ENCODE results near the gene WRNIP1. TPM values are rescaled to one million over a fixed set of nuclear protein-coding genes. Genes with fewer than 3 reads are reported as not detected.

WRNIP1 gene
- total and polyA plus RNA-seq, 8 donors, result 29.7 to 196 (median 38.5) TPM

GRCh38 chr6:2754393-2754792 lies 10.8 kb upstream of the WRNIP1 start:
- intact Hi-C loops (cut with DNase I; ENCODE audit: low total_unique reads), result loop anchor here (10.0 kb wide), 1 partner anchor 1160 kb away; no protein-coding TSS in a partner anchor
- no peaks in the 10 kb centered on the region for H3K36me3 ChIP-seq
- no peak for TF ChIP-seq POLR2A (IDR thresholded peaks at IDR 0.05)
- TF ChIP-seq CTCF (IDR thresholded peaks at IDR 0.05), result no peak
- no peak for TF ChIP-seq EP300 (IDR thresholded peaks at IDR 0.05)
- TF ChIP-seq POLR2AphosphoS5 (IDR thresholded peaks at IDR 0.05), result no peak
- H3K4me1 ChIP-seq, result peaks cover 0 to 28% (median 3%) of the 10 kb centered on the region in 4 donors
- no peak overlapping the region for H3K27ac ChIP-seq
- 58 to 83% (median 59%) methylated on average over 3 of the region's 3 CpGs for WGBS, 5 donors
- DNase-seq, result no peak
- H3K4me3 ChIP-seq, result no peak overlapping the region
- no peaks in the 10 kb centered on the region for H3K9me3 ChIP-seq
- H3K27me3 ChIP-seq, result no peaks in the 10 kb centered on the region

GRCh38 chr6:2754911-2755310 lies 10.3 kb upstream of the WRNIP1 start:
- Histone ChIP-seq H3K4me1 (peaks cover 0 to 25% (median under 1%) of the 10 kb centered on the region in 4 donors), H3K9me3 (no peaks in the 10 kb centered on the region), H3K4me3 (no peak overlapping the region), H3K36me3 (no peaks in the 10 kb centered on the region), H3K27me3 (no peaks in the 10 kb centered on the region), H3K27ac (no peak overlapping the region)
- no peak for TF ChIP-seq EP300 (IDR thresholded peaks at IDR 0.05)
- no peak for TF ChIP-seq POLR2A (IDR thresholded peaks at IDR 0.05)
- DNase-seq, result no peak
- 88 to 95% (median 92%) methylated on average over 1 of the region's 1 CpG for WGBS, 5 donors
- intact Hi-C loops (cut with DNase I; ENCODE audit: low total_unique reads), result loop anchor here (10.0 kb wide), 1 partner anchor 1160 kb away; no protein-coding TSS in a partner anchor

- no peak for DNase-seq
- no peaks in the 10 kb centered on the region for H3K9me3 ChIP-seq
- TF ChIP-seq POLR2A (IDR thresholded peaks at IDR 0.05) (no peak), EP300 (IDR thresholded peaks at IDR 0.05) (no peak), CTCF (IDR thresholded peaks at IDR 0.05) (no peak), POLR2AphosphoS5 (IDR thresholded peaks at IDR 0.05) (no peak)
- no peak overlapping the region for H3K4me3 ChIP-seq
- H3K36me3 ChIP-seq, result no peaks in the 10 kb centered on the region
- peaks cover 0 to 20% (median 0%) of the 10 kb centered on the region in 4 donors for H3K4me1 ChIP-seq
- no peak overlapping the region for H3K27ac ChIP-seq
- 90 to 95% (median 92%) methylated on average over 3 of the region's 3 CpGs for WGBS, 5 donors
- intact Hi-C loops (cut with DNase I; ENCODE audit: low total_unique reads), result loop anchor here (10.0 kb wide), 1 partner anchor 1161 kb away; no protein-coding TSS in a partner anchor
- H3K27me3 ChIP-seq, result no peaks in the 10 kb centered on the region
Observed at GRCh38 chr6:2755456-2755855, 9.7 kb upstream of the WRNIP1 start.

GRCh38 chr6:2756241-2756640 lies 9.0 kb upstream of the WRNIP1 start:
- no peaks in the 10 kb centered on the region for H3K36me3 ChIP-seq
- DNase-seq, result no peak
- H3K27me3 ChIP-seq, result no peaks in the 10 kb centered on the region
- no peak for TF ChIP-seq EP300 (IDR thresholded peaks at IDR 0.05)
- TF ChIP-seq POLR2A (IDR thresholded peaks at IDR 0.05), result no peak
- TF ChIP-seq CTCF (IDR thresholded peaks at IDR 0.05), result no peak
- TF ChIP-seq POLR2AphosphoS5 (IDR thresholded peaks at IDR 0.05), result no peak
- no peak overlapping the region for H3K27ac ChIP-seq
- 70 to 91% (median 79%) methylated on average over 2 of the region's 2 CpGs for WGBS, 5 donors
- no peaks in the 10 kb centered on the region for H3K9me3 ChIP-seq
- intact Hi-C loops (cut with DNase I; ENCODE audit: low total_unique reads), result loop anchor here (10.0 kb wide), 1 partner anchor 1161 kb away; no protein-coding TSS in a partner anchor
- H3K4me3 ChIP-seq, result no peak overlapping the region
- H3K4me1 ChIP-seq, result peaks cover 0 to 19% (median 0%) of the 10 kb centered on the region in 4 donors

- Histone ChIP-seq H3K4me1 (peaks cover 0 to 19% (median 0%) of the 10 kb centered on the region in 4 donors), H3K4me3 (no peak overlapping the region), H3K27me3 (no peaks in the 10 kb centered on the region), H3K36me3 (no peaks in the 10 kb centered on the region), H3K27ac (no peak overlapping the region), H3K9me3 (no peaks in the 10 kb centered on the region)
- 72 to 86% (median 84%) methylated on average over 3 of the region's 3 CpGs for WGBS, 5 donors
- no peak for DNase-seq
- intact Hi-C loops (cut with DNase I; ENCODE audit: low total_unique reads), result loop anchor here (10.0 kb wide), 1 partner anchor 1162 kb away; no protein-coding TSS in a partner anchor
- TF ChIP-seq EP300 (IDR thresholded peaks at IDR 0.05) (no peak), CTCF (IDR thresholded peaks at IDR 0.05) (no peak), POLR2AphosphoS5 (IDR thresholded peaks at IDR 0.05) (no peak), POLR2A (IDR thresholded peaks at IDR 0.05) (no peak)
Observed at GRCh38 chr6:2756687-2757224, 8.4 kb upstream of the WRNIP1 start.
